Measurements from ENCODE around the gene BANK1. TPM values are rescaled to one million over a fixed set of nuclear protein-coding genes. Genes with fewer than 3 reads are reported as not detected.

Gene BANK1
- total and polyA plus RNA-seq, 2 of the 8 experiments (the other 6 are each of a cell fraction or from before 2014, with no cell fraction given) = 0.59 to 0.93 TPM

GRCh38 chr4:101931619-101932018, 141.1 kb downstream of the BANK1 start:
- no peak overlapping the region for H3K23ac ChIP-seq (ENCODE audit: insufficient read length)
- H4K8ac ChIP-seq (ENCODE audit: extremely low read depth, insufficient read depth, low read length) = no peak overlapping the region
- no peak overlapping the region for H3K4ac ChIP-seq (replicated peaks; ENCODE audit: insufficient read length, low read depth, low read length)
- ChIA-PET CTCF (ENCODE audit: partially characterized antibody) (interaction anchor here (1.2 kb wide), 1 partner anchor 8 kb away, joined by 8 read pairs; no protein-coding TSS in a partner anchor), POLR2A (ENCODE audit: partially characterized antibody) (no interaction called here)
- no peak overlapping the region for H2BK12ac ChIP-seq (ENCODE audit: low read depth, low read length)
- no peak overlapping the region for H3K56ac ChIP-seq (replicated peaks; ENCODE audit: insufficient read length, low read depth, low read length)
- WGBS, 2 experiments (ENCODE audit: extremely low coverage in 1 of 2, insufficient coverage in 1 of 2, insufficient read length in 1 of 2, insufficient replicate concordance in 2 of 2, low coverage in 1 of 2, low lambda C conversion rate in 2 of 2, missing lambda C conversion rate in 1 of 2) = 88% methylated on average over 1 of the region's 1 CpG; no CpG with 5 or more reads in 1 of the 2 experiments
- H4K5ac ChIP-seq (ENCODE audit: insufficient read length, low read depth, low read length) = no peak overlapping the region
- FAIRE-seq = no peak
- no peak overlapping the region for H3K4me2 ChIP-seq (ENCODE audit: insufficient read depth in 1 of 2, low read depth in 2 of 2, low read length in 2 of 2)
- TF ChIP-seq, protein P1, sequence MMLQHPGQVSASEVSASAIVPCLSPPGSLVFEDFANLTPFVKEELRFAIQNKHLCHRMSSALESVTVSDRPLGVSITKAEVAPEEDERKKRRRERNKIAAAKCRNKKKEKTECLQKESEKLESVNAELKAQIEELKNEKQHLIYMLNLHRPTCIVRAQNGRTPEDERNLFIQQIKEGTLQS (IDR thresholded peaks at IDR 0.05; ENCODE audit: insufficient read depth, low read depth, low read length) = no peak
- TF ChIP-seq HDAC2 (IDR thresholded peaks at IDR 0.05; ENCODE audit: borderline replicate concordance in 1 of 2, low read depth in 2 of 2, low read length in 2 of 2) (no peak), NRF1 (IDR thresholded peaks at IDR 0.05; ENCODE audit: low read depth, low read length) (no peak), PHF8 (conservative IDR thresholded peaks at IDR 0.05; ENCODE audit: low read depth, low read length) (no peak), SUZ12 (IDR thresholded peaks at IDR 0.05; ENCODE audit: low read length) (no peak), TAF7 (optimal IDR thresholded peaks at IDR 0.05; ENCODE audit: borderline replicate concordance, low read depth, low read length) (no peak), SAP30 (IDR thresholded peaks at IDR 0.05; ENCODE audit: insufficient read depth, insufficient replicate concordance, low read length) (no peak), KDM1A (IDR thresholded peaks at IDR 0.05; ENCODE audit: borderline replicate concordance, low read length) (no peak), POLR2A (IDR thresholded peaks at IDR 0.05; ENCODE audit: control extremely low read depth in 1 of 2, low read depth in 2 of 2, low read length in 2 of 2) (no peak), JUN (IDR thresholded peaks at IDR 0.05; ENCODE audit: low read depth, low read length) (no peak)
- no peak overlapping the region for H2BK5ac ChIP-seq (ENCODE audit: low read depth, low read length)
- H3K14ac ChIP-seq (ENCODE audit: insufficient read length) = no peak overlapping the region
- DNase-seq (ENCODE audit: low read depth in 1 of 2, low spot score in 2 of 2) = no peak
- H3K4me3 ChIP-seq (ENCODE audit: extremely low read depth in 1 of 4, insufficient read depth in 2 of 4, low read depth in 3 of 4, low read length in 4 of 4) = no peak overlapping the region
- H3K4me1 ChIP-seq (replicated peaks in 1 of 4; ENCODE audit: control insufficient read depth in 3 of 4, insufficient read depth in 4 of 4, low read length in 3 of 4) = no peaks in the 10 kb centered on the region
- no peaks in the 10 kb centered on the region for H3K79me2 ChIP-seq (ENCODE audit: control insufficient read depth in 1 of 2, insufficient read depth in 2 of 2, low read length in 2 of 2)
- no peak overlapping the region for H2AFZ ChIP-seq (ENCODE audit: low read length)
- no peaks in the 10 kb centered on the region for H3K36me3 ChIP-seq (ENCODE audit: control insufficient read depth in 2 of 4, insufficient read depth in 4 of 4, low read length in 3 of 4)
- H2BK20ac ChIP-seq (ENCODE audit: low read length) = no peak overlapping the region
- no peaks in the 10 kb centered on the region for H3K23me2 ChIP-seq (ENCODE audit: low read depth, low read length)
- H2AK5ac ChIP-seq (ENCODE audit: low read depth, low read length) = no peak overlapping the region
- no peaks in the 10 kb centered on the region for H3K27me3 ChIP-seq (replicated peaks in 1 of 4; ENCODE audit: control insufficient read depth in 3 of 4, extremely low read depth in 1 of 4, insufficient read depth in 3 of 4, low read length in 3 of 4)
- no peaks in the 10 kb centered on the region for H3K79me1 ChIP-seq (ENCODE audit: low read depth, low read length)
- no peaks in the 10 kb centered on the region; a peak in 1 of 4 replicates for H3K9me3 ChIP-seq (ENCODE audit: insufficient read depth in 2 of 2, low read depth in 1 of 2, low read length in 1 of 2)
- no peak overlapping the region for H3K9ac ChIP-seq (replicated peaks in 1 of 4; ENCODE audit: extremely low read depth in 1 of 4, low read depth in 3 of 4, low read length in 3 of 4)
- no peak overlapping the region for H2BK120ac ChIP-seq (replicated peaks; ENCODE audit: low read depth, low read length)
- H2BK15ac ChIP-seq (ENCODE audit: low read length) = no peak overlapping the region
- no peak overlapping the region for H3K27ac ChIP-seq (ENCODE audit: low read depth, low read length)
- no peak overlapping the region for H3K18ac ChIP-seq (ENCODE audit: extremely low read depth, low read length)
- no peaks in the 10 kb centered on the region for H4K20me1 ChIP-seq (replicated peaks in 1 of 2; ENCODE audit: control insufficient read depth in 1 of 2, insufficient read depth in 2 of 2, low read length in 2 of 2)
- H4K91ac ChIP-seq (replicated peaks; ENCODE audit: insufficient read length, low read length) = no peak overlapping the region
